GM21390 (cell line): ENCODE results near the gene GJB6.

ENCODE experiments used
- ATAC-seq: cut with Tn5 transposase; IDR thresholded peaks from one replicate; pipeline ENCODE4 v1.9.1; 2021; ENCODE audit not compliant: unreplicated experiment

The GJB6 gene

GRCh38 chr13:20227730-20228129 lies 4.4 kb downstream of the GJB6 start:
- no peak for ATAC-seq

DNA sequence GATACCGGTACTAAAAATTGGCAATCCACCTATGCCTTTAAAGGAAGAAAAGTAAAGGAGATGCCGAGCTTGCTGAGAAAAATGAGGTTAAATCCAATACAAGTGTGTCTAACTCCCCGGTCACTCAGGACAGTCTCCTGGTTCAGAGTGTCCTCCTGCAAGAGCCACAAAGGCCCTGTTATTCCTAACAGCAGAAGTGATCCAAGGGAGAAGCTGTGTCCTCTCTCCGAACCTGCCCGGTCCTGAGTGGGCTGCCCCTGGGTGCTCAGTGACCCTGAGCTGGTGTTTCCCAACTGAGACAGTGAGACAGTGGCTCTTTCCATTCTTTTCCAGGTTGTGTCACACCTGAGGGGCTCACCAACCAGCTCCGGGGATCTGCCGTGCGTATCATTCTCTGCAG lies 4.8 kb downstream of the GJB6 start:
- no peak for ATAC-seq

GRCh38 chr13:20222553-20222952 lies 9.6 kb downstream of the GJB6 start:
- no peak for ATAC-seq

DNA sequence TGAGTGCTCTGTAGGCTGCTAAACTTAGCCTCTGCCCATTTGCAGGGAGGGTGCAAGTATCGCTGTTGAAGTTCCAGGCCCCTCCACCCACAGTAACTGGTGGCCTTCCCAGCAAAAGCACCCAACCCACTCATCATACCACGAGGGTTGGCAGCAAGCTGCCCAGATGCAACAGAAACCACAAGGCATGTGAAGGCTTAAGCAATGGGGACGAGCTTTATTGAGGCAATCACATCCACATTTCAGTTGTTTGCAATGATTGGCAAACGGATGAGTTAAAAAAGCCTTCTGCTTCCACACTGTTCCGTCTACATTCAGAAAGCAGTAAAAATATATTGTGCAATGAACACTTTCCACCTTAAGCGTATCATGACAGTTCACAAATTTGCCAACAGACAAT lies 10.3 kb downstream of the GJB6 start:
- no peak for ATAC-seq

DNA sequence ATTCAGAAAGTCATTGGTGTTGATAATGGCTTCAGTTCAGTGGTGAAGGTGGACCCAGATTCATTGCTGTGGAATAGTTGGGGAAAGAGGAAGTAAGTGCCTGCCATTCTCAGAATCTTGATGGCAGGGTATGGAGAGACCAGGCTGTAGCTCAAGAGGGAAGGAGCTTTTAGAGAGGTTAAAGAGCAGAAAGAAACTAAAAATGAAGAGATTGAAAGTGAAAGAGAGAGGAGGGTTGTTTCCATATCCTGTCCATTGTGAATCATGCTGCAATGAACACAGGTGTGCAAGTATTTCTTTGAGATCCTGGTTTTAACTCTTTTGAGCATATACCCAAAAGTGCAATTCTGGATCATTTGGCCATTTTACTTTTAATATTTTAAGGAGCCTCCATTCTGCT lies 12.5 kb downstream of the GJB6 start:
- peak; percentile 99 for ATAC-seq

- no peak for ATAC-seq
Measured at GRCh38 chr13:20217168-20217567, 15.0 kb downstream of the GJB6 start.

GRCh38 chr13:20209948-20210347 lies 22.2 kb downstream of the GJB6 start:
- no peak for ATAC-seq

- ATAC-seq: no peak
Measured at GRCh38 chr13:20206698-20207235, 25.4 kb downstream of the GJB6 start.

DNA sequence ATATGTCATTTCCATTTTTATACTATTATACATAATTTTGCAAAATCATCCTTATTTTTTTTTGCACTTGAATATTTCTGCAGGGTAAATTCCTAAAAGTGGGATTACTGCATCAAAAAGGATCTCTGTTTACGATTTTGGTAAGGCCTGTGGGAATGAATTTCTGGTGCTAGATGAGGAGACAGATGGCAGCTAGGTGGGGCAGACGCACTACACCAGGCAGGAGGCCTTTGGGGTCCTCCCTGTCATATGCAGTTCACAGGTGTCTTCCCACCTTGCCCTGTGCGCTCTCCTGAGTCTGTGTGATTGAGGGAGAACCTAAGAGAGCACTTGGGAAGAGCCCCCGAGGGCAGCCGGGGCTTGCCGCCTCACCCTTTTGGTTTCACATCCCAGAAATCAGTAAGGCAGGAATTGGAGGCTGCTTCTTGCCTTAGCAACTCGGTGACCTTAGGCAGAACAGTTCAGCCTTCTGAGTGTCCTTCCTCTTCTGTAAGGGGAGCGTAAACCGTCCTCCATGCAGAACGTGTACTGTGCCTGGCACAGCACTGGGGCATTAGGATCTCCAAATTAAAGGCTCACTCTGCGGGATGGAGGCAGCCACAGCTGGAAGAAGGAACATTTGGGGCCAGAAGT lies 25.9 kb downstream of the GJB6 start:
- no peak for ATAC-seq

DNA sequence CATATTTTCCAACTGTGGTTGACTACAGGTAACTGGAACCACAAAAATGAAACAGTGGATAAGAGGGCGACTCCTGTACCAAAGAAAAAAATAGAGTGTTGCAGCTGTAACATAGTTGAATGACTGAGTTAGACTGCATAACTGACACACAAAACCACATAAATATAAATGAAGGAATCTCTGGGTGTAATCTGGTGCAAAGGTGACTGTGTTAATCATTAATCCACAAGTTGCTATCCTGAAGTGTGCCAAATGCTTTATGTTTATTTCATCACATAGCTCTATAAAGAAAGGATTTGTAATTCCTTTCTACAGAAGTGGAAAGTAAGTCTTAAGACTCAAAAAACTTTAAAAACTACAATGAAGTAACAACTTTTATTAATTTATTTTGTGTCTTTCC lies 33.3 kb downstream of the GJB6 start:
- ATAC-seq: no peak

DNA sequence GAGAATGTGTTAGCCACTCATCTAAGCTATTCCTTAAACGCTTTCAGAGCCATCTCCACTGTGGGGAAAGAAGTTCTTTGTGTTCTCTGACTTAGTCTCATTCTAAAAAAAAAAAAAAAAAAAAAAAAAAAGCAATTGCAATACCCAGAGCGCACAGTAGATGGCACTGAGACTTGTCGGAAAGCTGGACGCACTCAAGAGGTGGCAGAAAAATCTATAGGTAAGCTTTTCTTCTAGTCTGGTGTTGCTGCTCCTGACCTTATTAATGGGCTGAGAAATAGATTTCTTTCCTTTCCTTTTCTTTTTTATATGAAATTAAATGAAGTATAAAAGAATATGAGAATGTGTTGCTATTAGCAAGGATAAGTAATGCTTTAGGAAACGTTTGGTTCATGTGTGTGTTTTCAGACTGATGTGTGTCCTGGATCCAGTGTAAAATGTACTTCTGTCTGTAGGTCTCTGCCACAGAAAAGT lies 34.7 kb downstream of the GJB6 start:
- no peak for ATAC-seq

- ATAC-seq: no peak
Measured at GRCh38 chr13:20195801-20196200, 36.3 kb downstream of the GJB6 start.

- no peak for ATAC-seq
Measured at GRCh38 chr13:20193907-20194631, 38.0 kb downstream of the GJB6 start.

DNA sequence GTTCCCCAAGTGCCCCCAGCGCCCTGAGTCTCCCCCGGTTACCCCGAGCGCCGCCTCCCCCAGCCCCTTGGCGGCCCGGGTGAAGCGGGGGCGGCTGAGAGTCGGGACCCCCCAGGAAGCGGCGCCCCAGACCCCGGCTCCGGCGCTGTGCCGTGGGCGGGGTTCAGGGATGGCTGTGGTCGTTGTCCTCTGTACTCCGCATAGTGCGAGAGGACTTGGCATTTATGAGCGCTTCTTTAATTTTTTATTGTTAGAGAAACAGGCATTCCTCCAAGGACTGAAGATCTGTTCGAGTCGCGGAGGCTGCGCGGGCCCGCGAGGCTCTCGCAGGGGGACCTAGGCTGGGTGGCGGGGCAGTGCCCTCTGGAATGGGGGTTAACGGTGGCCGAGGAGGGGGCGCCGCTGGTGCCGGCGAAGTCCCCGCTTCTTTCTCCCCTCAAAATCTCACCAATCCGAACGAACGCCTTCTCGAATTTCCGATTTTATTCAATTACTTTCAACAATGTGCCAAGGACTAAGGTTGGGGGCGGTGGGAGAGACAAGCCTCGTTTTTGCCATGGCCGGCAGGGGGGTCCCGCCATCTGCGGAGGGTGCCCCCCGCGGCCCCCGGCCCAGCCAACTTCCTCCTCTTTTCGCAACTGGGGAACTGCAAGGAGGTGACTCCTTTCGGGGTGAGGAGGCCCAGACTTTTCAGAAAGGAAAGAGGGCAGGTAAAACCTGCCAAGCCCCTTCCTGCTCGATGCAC lies 38.8 kb downstream of the GJB6 start:
- ATAC-seq: no peak

GRCh38 chr13:20192836-20193161 lies 39.3 kb downstream of the GJB6 start, which contains the start of gene GJB2:
Gene GJB2 (minus strand): TSS chr13:20192938. CDS start chr13:20189581, 3,357 bp downstream.
- ATAC-seq: no peak

GRCh38 chr13:20192158-20192835 lies 39.8 kb downstream of the GJB6 start:
- no peak for ATAC-seq

GRCh38 chr13:20191311-20192157 lies 40.6 kb downstream of the GJB6 start:
- ATAC-seq: no peak

DNA sequence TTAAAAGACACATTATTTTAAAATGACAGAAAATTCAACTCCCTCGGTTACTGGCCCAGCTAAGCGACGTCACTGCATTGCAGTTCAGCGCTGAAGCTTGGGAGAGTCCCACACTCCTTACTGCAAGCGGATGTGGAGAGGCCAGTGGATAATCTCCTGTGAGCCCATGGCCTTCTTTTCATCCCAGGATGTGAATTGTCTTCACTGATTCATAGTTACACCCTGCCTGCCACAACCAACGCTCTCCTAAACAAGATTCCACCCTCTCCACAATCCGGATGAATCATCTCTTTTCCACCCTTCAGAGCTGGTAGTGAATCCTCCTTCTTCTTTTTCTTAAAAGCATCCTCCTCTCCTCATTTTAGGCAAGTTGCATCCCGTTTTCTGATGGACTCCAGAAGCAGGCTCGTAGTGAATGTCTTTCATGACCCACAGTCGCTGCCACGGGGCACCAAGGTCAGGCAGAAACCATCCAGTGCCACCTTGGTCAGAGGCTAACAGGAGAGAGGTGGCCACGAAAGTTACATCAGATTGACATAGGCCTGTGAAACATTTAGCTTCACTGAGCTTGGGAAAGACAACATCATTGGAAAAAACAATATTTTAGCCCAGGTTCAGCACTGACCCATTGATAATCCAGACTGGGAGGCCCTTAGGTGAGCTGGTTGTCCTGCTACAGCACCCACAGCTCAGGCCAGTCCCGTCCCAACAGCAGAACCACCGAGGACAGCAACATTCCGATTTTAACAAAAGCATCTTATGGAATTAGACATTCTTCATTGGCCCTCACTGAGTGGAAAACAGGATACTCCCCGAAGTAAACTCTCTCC lies 41.4 kb downstream of the GJB6 start:
- ATAC-seq: no peak

DNA sequence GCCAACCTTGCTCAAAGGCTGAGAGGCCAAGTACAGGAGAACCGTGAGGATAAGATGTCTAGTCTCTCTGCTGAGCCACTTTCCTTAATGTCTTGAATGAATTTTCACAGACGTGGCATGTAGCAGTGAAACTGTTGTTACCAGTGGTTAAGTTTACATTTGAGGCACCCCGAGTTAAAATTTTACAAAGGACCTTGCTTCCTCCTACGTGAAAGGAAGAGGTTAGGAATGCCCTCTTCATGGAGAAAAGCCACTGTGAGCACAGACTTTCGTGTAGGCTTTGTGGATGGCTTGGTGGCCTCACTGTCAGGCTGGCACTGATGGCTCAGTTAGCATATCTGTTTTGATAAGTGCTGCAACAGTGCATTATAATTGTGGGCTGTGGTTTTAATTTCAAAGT lies 42.0 kb downstream of the GJB6 start:
- no peak for ATAC-seq
